ENCODE data around the gene RNF31.

The RNF31 gene

GRCh38 chr14:24182110-24182882, 35.0 kb downstream of the RNF31 start:
- no peak for DNase-seq (ENCODE audit: low read depth in 3 of 3)

- DNase-seq (ENCODE audit: low read depth in 3 of 3), result no peak
Measured at GRCh38 chr14:24183014-24183481, 35.8 kb downstream of the RNF31 start.

GRCh38 chr14:24184104-24184970, 37.0 kb downstream of the RNF31 start:
- DNase-seq (ENCODE audit: low read depth in 3 of 3), result no peak

- DNase-seq (ENCODE audit: low read depth in 3 of 3), result no peak
Measured at GRCh38 chr14:24185026-24185425, 37.7 kb downstream of the RNF31 start.

- no peak for DNase-seq (ENCODE audit: low read depth in 3 of 3)
Measured at GRCh38 chr14:24185741-24186140, 38.4 kb downstream of the RNF31 start.

DNA sequence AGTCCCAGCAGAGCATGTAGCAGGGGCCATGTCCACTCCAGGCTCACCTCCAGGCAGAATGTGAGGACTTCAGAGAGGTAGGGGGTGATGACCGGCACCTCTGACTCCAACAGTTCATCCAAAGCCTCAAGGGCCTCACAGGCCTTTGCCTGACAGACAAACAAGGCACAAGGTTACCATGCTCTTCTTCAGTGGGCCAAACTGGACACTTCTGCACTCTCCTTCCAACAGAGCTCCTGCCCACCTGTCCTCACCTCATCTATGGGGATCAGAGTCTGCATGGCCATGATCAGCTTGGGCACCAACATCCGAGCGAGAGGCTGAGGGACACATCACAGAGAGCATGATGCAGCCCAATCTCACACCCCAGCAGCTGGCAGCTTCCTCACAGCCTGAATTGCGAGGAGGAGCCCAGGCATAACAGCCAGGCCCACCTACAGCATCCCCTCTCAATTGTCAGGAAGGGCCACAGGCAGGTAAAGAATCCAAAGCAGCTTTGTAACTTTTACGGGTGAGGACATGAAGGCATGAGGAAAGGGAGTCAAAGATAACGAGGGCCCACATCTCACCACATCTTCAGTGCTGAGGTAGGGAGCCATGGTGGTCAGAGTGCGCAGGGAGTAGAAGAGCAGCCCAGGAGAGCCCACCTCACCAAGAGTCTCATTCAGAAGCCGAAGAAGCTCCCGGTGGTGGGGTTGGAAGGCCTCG, 39.7 kb downstream of the RNF31 start:
- no peak for DNase-seq (ENCODE audit: low read depth in 3 of 3)

DNA sequence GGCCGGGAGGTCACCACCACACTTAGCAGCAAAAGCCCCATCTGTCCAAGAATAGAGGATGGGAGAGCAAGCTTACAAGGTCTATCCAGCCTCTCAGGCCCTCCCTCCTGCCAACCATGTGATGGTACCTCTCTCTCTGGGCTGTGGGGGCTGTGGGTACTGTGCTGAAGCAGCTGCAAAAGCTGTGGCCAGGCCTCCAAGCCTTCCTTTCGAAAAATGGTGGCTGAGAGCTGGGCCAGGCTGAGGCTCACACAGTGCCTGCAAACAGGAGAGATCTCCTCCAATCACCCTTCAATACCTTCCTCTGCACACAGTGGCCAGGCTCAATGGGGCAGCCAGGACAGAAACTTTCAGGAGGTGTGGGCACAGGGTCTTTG, 40.2 kb downstream of the RNF31 start:
- no peak for DNase-seq (ENCODE audit: low read depth in 3 of 3)

- DNase-seq (ENCODE audit: low read depth in 3 of 3), result peak; percentile 91 to 93 (median 93)
Measured at GRCh38 chr14:24188251-24189058, 41.2 kb downstream of the RNF31 start, which contains the start of gene IPO4. Gene IPO4, minus strand, starts transcription at chr14:24188816. Its CDS starts 29 bp downstream, at chr14:24188787.

DNA sequence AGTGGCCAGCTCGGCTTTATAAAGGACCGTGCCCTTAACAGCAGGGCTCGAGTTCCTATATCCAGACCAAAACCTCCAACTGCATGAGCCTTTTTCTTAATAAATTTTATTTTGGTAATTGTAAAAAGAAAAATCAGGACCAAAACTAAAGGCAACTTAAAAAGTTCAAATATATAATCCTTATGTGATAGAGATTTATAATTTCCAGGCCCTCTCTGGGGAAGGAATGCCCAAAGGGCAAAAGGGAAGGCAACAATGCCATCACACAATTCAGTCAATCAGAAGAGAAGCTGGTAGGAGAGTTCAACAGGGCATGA, 41.7 kb downstream of the RNF31 start:
- no peak for DNase-seq (ENCODE audit: low read depth in 3 of 3)

- no peak for DNase-seq (ENCODE audit: low read depth in 3 of 3)
Measured at GRCh38 chr14:24189460-24189859, 42.2 kb downstream of the RNF31 start.

GRCh38 chr14:24190416-24190815, 43.1 kb downstream of the RNF31 start:
- no peak for DNase-seq (ENCODE audit: low read depth in 3 of 3)

GRCh38 chr14:24192933-24193332, 45.6 kb downstream of the RNF31 start:
- DNase-seq (ENCODE audit: low read depth in 3 of 3), result no peak

- DNase-seq (ENCODE audit: low read depth in 3 of 3), result no peak
Measured at GRCh38 chr14:24194186-24194872, 47.0 kb downstream of the RNF31 start.

DNA sequence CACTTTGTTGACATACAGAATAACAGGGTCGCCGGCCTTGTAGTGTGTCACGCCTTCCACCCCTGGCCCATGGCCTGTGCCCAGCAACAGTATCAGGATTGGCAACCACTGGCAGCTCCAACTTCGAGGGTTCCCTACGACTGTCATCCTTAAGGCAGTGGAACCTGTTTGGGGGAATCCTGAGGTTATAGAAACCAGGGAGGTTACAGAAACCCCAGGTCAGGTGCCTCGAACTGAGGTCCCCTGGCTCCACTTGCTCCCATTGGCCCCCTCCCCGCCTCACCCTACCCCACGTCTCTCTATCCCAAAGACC, 47.5 kb downstream of the RNF31 start:
- DNase-seq (ENCODE audit: low read depth in 3 of 3), result no peak

- peak; percentile 71 to 80 (median 80) for DNase-seq (ENCODE audit: low read depth in 3 of 3)
Measured at GRCh38 chr14:24195186-24196070, 48.1 kb downstream of the RNF31 start, which contains the start of gene TM9SF1. Gene TM9SF1, minus strand, starts transcription at chr14:24195441. Its CDS starts 422 bp downstream, at chr14:24195019.

- no peak for DNase-seq (ENCODE audit: low read depth in 3 of 3)
Measured at GRCh38 chr14:24196071-24197055, 49.1 kb downstream of the RNF31 start.

DNA sequence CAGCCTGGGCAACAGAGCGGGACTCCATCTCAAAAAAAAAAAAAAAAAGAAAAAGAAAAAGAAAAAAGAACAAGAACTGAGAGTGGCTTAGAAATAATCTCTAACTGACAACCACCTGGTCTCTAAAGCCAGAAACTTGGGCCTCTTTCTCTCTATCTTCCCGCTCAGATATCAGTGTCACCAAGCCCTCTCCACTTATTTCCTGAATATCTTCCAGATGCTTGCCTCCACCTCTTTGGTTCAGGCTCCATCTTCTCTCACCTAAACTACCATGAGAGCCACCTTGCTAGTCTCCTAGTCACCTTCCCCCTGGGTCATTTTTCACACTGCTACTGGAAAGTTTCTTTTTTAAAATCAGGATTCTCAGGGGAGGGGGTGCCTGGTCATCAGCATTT, 49.8 kb downstream of the RNF31 start:
- no peak for DNase-seq (ENCODE audit: low read depth in 3 of 3)

DNA sequence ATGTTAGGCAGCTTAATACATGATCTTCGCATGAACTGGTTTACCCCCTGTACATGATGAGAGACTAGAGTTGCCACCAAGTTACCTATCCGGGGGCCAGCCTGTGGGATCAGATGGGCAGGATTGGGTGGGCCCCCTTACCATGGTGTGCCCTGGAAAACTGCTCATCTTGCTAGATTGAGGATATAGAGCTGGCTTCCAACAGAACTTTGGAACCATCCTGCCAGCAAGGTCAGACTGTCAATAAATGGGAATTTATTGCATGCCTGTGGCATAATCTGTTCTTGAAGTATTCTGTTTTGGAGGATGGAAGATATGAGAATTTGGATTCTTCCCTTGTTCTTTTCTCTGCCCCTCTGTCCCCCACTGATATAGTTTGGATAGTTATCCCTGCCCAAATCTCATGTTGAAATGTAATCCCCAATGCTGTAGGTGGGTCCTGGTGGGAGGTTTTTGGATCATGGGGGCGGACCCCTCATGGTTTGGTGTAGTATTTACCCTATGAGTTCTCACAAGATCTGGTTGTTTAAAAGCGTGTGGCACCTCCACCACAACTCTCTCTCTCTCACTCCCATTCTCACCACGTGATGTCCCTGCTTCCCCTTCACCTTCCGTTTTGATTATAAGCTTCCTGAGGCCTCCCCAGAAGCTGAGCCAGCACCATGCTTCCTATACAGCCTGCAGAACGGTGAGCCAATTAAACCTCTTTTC, 51.7 kb downstream of the RNF31 start:
- DNase-seq (ENCODE audit: low read depth in 3 of 3), result no peak

Data from stimulated activated CD4-positive, alpha-beta T cell treated with anti-CD3 and anti-CD28 coated beads, TNF-alpha, amount 100 ng/mL, for 48 hours (primary cell).